Endothelial cell of umbilical vein (primary cell): ENCODE results near the gene RTKN2.
"Not testable (repeated sequence)": the region's sequence is repeated elsewhere in the genome, so short reads cannot be mapped to it uniquely, and the experiment has no call there.

ENCODE experiments used
- EZH2 ChIP-seq: IDR thresholded peaks from 2 replicates; pipeline ENCODE4 v1.6.1; 2012; ENCODE audit warnings: borderline replicate concordance, low read depth, mild to moderate bottlenecking, moderate library complexity, low read length, inconsistent platforms; ENCODE audit not compliant: severe bottlenecking
- FOS ChIP-seq: IDR thresholded peaks from 2 replicates; pipeline ENCODE4 v1.6.1; 2011; ENCODE audit warnings: mild to moderate bottlenecking, low read length, moderate library complexity, borderline replicate concordance; ENCODE audit not compliant: insufficient read depth
- GATA2 ChIP-seq: IDR thresholded peaks from 2 replicates; pipeline ENCODE4 v1.7.0; 2011; ENCODE audit warnings: low read depth, mild to moderate bottlenecking, moderate library complexity, mixed read lengths, low read length; ENCODE audit not compliant: insufficient read length, insufficient read depth
- JUN ChIP-seq: IDR thresholded peaks from 2 replicates; pipeline ENCODE4 v1.6.1; 2011; ENCODE audit warnings: borderline replicate concordance, low read depth; ENCODE audit not compliant: insufficient read length, insufficient read depth
- MAX ChIP-seq: IDR thresholded peaks from 2 replicates; pipeline ENCODE4 v1.6.1; 2011; ENCODE audit not compliant: insufficient read depth, insufficient read length
- MYC ChIP-seq: IDR thresholded peaks from one replicate; pipeline ENCODE4 v1.6.1; 2011; ENCODE audit warnings: mild to moderate bottlenecking, low read depth, low read length
- POLR2A ChIP-seq: IDR thresholded peaks from 2 replicates; pipeline ENCODE4 v1.6.1; 2012; ENCODE audit warnings: low read depth, mild to moderate bottlenecking, control low read depth, low read length
- POLR2AphosphoS5 ChIP-seq: IDR thresholded peaks from 2 replicates; pipeline ENCODE4 v1.6.1; 2012; ENCODE audit warnings: low read depth, mild to moderate bottlenecking, control low read depth, low read length, moderate library complexity; ENCODE audit not compliant: insufficient read depth
- TF ChIP-seq, protein P1 (sequence below), 2 donors: IDR thresholded peaks; 1 replicate in 1 of 2; 2 replicates in 1 of 2; pipeline ENCODE4 v1.5.1; 2011; ENCODE audit warnings: low read length in 2 of 2, mild to moderate bottlenecking in 2 of 2, moderate library complexity in 2 of 2, control low read depth in 1 of 2, inconsistent platforms in 1 of 2, low read depth in 1 of 2; ENCODE audit not compliant: insufficient read depth in 1 of 2; ENCODE audit errors: extremely low read depth in 1 of 2

- TF ChIP-seq, protein P1, sequence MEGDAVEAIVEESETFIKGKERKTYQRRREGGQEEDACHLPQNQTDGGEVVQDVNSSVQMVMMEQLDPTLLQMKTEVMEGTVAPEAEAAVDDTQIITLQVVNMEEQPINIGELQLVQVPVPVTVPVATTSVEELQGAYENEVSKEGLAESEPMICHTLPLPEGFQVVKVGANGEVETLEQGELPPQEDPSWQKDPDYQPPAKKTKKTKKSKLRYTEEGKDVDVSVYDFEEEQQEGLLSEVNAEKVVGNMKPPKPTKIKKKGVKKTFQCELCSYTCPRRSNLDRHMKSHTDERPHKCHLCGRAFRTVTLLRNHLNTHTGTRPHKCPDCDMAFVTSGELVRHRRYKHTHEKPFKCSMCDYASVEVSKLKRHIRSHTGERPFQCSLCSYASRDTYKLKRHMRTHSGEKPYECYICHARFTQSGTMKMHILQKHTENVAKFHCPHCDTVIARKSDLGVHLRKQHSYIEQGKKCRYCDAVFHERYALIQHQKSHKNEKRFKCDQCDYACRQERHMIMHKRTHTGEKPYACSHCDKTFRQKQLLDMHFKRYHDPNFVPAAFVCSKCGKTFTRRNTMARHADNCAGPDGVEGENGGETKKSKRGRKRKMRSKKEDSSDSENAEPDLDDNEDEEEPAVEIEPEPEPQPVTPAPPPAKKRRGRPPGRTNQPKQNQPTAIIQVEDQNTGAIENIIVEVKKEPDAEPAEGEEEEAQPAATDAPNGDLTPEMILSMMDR (IDR thresholded peaks at IDR 0.05; ENCODE audit: extremely low read depth in 1 of 2, insufficient read depth in 1 of 2, low read depth in 1 of 2, low read length in 2 of 2): not testable (repeated sequence)
- not testable (repeated sequence) for TF ChIP-seq POLR2A, MYC, POLR2AphosphoS5, MAX, JUN, EZH2, FOS, GATA2
Measured at GRCh38 chr10:62280392-62280791, 11.7 kb upstream of the RTKN2 start.
